Ishikawa (cell line): Measurements from ENCODE around the gene TAL1.

Source experiments
- TF ChIP-seq, protein P1 (sequence below): IDR thresholded peaks from 2 replicates; pipeline ENCODE4 v1.6.1; 2012
- TF ChIP-seq, protein P2 (sequence below): IDR thresholded peaks from 2 replicates; pipeline ENCODE4 v1.6.1; 2012; ENCODE audit warnings: low read depth, mild to moderate bottlenecking

DNA sequence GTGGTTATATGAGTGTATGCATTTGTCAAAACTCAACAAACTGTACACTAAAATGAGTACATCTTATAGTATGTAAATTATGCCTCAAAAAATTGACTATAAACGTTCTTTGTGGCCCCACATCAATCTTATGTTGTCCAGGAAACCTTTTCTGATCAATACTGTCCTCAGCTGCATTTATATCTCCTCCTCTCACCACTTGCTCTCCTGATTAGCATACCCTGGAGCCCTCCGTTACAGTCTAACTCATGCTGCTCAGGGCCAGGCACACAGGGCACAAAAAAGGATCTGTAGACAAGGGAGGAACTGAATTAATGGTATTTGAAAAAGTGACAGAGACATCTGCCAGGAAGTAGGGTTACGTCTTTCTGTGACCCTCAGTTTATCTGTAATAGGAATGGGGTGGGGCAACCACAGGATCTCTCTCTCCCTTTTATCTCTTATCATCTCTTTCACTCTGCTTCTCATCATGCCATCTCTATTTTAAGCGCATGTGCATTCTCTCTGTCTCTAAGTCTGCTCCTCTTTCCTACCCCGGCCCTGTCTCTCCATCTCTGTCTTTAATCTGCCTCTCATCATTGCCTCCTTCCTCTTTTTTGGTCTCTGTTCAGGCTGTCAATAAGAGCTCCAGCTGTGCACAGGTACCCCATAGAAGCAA, 7.0 kb upstream of the TAL1 start:
- TF ChIP-seq, protein P1, sequence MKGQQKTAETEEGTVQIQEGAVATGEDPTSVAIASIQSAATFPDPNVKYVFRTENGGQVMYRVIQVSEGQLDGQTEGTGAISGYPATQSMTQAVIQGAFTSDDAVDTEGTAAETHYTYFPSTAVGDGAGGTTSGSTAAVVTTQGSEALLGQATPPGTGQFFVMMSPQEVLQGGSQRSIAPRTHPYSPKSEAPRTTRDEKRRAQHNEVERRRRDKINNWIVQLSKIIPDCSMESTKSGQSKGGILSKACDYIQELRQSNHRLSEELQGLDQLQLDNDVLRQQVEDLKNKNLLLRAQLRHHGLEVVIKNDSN: no peak
- TF ChIP-seq, protein P2, sequence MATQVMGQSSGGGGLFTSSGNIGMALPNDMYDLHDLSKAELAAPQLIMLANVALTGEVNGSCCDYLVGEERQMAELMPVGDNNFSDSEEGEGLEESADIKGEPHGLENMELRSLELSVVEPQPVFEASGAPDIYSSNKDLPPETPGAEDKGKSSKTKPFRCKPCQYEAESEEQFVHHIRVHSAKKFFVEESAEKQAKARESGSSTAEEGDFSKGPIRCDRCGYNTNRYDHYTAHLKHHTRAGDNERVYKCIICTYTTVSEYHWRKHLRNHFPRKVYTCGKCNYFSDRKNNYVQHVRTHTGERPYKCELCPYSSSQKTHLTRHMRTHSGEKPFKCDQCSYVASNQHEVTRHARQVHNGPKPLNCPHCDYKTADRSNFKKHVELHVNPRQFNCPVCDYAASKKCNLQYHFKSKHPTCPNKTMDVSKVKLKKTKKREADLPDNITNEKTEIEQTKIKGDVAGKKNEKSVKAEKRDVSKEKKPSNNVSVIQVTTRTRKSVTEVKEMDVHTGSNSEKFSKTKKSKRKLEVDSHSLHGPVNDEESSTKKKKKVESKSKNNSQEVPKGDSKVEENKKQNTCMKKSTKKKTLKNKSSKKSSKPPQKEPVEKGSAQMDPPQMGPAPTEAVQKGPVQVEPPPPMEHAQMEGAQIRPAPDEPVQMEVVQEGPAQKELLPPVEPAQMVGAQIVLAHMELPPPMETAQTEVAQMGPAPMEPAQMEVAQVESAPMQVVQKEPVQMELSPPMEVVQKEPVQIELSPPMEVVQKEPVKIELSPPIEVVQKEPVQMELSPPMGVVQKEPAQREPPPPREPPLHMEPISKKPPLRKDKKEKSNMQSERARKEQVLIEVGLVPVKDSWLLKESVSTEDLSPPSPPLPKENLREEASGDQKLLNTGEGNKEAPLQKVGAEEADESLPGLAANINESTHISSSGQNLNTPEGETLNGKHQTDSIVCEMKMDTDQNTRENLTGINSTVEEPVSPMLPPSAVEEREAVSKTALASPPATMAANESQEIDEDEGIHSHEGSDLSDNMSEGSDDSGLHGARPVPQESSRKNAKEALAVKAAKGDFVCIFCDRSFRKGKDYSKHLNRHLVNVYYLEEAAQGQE: no peak
